ELR (cell line): ENCODE results near the gene SORCS2.
A peak's percentile ranks its signal among the peaks of the same experiment; 100 is the strongest.

Experiments used
- DNase-seq: peaks from one replicate; pipeline ENCODE4 v3.0.0-alpha.2; 2015; ENCODE audit warnings: low read depth

Gene SORCS2

DNA sequence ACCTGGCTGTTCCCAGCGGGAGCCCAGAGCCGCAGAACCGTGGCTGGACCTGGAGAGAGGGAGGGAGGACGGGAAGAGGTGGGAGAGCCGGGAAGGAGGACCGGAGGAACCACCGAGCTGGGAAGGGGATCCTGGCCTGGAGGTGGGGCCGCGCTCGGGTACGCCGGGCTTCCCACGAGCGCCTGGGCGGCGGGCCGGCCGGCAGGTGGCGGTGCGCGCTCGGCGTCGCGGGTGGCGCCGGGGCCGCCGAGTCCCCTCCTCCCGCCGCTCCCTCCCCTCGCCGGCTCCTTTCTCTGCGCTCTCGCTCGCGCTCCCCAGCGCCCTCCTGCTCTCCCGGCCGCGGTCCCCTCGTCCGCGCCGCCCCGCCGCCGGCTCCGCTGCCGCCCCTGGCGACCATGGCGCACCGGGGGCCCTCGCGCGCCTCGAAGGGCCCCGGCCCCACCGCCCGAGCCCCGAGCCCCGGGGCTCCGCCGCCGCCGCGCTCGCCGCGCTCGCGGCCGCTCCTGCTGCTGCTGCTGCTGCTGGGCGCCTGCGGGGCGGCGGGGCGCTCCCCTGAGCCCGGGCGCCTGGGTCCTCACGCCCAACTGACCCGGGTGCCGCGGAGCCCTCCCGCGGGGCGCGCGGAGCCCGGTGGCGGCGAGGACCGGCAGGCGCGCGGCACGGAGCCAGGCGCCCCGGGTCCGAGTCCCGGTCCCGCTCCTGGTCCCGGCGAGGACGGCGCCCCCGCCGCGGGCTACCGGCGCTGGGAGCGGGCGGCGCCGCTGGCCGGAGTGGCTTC lies at the start of gene SORCS2:
Gene SORCS2, plus strand, starts transcription at position 287 of the 778 bp plus-strand sequence.
- DNase-seq, result peak; percentile 75

DNA sequence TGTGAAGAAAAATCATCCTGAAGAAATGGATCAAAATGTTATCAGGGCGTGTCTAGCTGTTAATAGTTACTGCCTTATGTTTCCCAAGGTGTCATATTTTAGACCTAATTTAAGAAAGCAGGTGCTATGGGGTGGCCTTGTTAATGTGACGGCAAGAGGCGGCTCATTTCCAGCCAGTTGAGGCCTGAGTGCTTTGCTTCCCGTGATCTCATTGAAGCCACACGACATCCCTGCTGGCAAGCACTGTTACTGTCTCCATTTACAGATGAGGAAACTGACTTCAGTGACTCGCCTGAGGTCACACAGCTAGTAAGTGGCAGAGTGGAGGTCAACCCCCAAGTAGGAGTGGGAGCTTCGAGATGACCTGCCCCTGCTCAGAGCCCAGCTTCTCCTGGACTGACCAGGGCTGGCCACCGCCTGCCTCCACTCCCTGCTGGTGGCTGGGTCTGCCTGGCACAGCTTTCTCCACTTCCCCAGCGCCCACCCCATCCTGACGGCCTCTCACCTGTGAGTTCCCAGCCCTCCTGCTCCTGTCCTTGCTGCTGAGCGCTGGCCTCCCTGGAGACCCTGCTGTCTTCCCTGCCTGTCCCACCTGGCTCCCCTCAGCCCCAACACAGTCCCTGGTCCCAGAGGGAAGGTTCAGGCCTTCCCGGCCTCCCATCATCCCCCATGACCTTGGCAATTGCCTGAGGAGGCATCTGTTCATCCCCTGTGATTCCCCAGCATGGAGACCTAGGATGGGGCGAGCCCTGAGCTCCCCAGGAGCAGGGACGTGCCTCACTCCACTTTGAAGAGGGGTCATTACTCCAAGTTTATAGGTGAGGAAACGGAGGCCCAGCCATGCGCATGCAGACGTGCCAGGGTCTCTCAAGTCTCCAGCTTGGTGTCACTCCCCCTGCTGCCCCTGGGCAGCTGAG lies 47.7 kb upstream of the SORCS2 start:
- peak; percentile 22 for DNase-seq

- no peak for DNase-seq
Measured at GRCh38 chr4:7145291-7145934, 46.9 kb upstream of the SORCS2 start.

- no peak for DNase-seq
Measured at GRCh38 chr4:7146059-7146785, 46.1 kb upstream of the SORCS2 start.

GRCh38 chr4:7146786-7147115 lies 45.6 kb upstream of the SORCS2 start:
- DNase-seq, result no peak

- DNase-seq, result no peak
Measured at GRCh38 chr4:7147261-7147660, 45.1 kb upstream of the SORCS2 start.

DNA sequence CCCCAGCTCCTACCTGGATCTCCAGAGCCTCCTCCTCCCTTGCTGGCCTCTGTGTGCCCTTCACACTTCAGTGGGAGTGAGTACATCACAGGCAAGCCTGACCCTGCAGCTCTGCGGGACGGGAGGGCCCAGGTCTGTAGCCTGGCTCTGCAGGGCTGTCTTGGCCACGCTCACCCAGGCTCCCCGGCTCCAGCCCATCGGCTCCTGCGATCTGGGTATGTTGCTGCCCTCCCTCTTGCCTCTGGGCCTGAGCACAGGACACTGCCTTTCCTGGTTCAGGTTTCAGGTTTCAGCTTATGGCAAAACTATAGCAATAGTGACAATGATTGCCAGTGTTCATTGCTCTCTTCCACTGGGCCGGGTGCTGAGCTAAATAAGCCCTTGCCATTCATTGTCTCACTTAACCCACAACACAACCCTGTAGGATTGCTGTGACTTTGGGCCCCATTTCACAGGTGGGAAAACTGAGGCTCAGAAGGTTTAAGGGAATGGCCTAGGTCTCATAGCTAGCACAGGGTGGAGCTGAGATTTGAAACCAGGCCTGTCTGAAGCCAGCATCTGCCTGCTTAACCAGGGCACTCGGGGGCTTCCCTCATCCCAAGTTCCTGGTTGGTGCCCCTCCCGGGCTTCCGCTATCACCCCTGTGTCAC lies 44.6 kb upstream of the SORCS2 start:
- DNase-seq, result no peak

DNA sequence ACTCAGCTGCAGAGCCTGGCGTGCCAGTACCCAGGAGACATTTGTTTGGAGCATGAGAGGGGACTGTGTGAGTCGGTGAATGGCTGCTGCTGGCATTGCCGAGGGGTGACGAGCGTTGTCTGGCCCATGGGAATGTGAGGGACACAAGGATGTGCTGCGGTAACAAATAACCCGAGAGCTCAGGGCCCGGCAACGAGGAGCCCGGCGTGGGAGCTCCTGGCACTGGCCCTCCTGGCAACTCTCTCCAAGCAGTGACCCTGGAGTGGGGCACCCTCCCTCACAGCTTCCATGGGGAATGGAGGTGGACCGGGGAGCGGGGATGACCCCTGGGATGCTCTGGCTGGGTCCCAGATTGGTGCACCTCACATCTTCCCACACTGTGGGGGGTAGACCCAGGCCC lies 44.0 kb upstream of the SORCS2 start:
- no peak for DNase-seq

GRCh38 chr4:7150036-7150635 lies 42.2 kb upstream of the SORCS2 start:
- no peak for DNase-seq

- peak; percentile 18 for DNase-seq
Measured at GRCh38 chr4:7151668-7152227, 40.6 kb upstream of the SORCS2 start.

DNA sequence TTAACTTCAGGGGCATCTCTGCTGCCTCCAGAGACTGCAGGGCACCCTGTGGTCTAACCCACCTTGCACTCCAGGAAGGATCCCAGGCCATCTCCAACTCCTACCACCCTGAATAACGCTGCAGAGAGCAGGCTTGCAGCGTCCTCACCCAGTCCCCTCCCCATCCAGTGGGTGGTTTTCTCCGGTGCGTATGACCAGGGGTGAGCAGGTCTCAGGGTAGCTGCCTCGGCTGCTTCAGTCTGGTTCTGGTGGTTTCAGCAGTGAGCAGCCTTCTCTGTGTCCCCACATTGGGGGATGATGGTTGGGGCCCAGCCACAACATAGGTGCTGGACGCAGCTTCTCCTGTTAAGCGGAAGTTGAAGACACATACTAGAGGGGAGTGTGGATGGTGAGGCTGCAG lies 38.6 kb upstream of the SORCS2 start:
- no peak for DNase-seq

DNA sequence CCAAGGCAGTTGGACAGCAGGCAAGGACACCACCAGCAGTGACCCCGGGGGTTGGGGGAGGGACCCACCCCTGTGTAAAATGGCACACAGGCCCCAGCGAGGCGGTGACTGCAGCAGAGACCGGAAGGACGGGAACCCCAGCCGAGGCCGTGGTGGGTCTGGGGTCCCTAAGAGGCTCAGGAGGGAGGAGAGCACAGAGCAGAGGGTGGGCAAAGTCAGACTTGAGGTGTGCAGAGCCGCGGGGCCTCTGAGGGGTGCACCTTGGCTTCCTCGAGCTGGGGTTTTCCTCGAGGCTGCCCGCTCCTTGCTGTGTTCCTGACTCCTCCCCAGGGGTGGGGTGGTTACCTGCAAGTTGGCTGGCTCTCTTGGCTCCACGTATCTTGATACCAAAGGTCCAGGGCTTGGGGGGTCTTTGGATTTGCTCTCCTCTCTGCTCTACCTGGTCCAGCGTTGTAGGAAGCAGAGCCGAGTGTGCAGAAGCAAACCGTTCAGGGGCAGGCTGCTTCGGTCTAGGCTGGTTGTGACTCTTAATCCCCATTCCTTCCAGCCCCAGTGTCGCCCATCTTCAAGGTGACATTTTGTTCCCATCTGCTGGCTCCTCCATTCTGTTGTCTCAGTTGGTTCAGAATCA lies 37.9 kb upstream of the SORCS2 start:
- no peak for DNase-seq

DNA sequence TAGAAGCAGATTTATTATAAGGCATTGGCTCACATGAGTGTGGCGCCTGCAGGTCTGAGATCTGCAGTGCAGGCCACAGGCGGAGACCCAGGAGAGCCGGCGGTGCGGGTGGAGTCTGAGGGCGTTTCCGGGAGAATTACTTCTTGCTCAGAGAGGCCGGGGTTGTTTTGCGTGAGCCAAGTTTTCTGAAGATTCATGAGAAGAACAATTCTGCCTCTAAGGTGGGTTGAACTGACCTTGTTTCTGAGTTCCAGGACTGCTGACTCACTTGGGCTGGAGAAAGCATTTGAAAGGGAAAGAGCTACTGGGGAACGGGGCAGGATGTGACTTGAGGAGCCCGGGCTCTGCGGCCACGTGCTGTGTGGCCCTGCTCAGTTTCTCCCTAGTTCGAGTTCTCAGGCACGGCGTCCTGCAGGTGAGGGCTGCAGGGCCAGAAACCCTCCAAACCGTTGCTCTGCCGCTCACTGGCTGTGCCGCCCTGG lies 36.7 kb upstream of the SORCS2 start:
- DNase-seq, result peak; percentile 29

DNA sequence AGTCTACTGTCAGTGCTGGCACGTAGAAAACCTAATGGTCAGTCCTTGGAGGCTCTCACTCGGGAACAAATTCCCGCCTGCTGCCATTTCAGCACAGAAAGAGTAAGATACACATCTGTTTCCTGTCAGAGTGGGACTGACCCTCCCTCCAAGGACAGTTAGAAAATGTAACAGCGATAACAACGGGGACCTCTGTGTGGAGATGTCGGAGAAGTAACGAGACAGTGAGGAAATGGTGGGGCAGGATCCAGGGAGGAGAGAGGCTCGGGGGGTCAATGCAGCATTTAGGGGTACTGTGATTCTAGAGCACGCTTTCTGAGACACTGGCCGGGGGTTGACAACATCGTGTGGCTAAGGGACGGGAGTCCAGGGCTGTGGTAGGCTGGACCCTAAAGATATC lies 36.0 kb upstream of the SORCS2 start:
- DNase-seq, result no peak

- peak; percentile 30 for DNase-seq
Measured at GRCh38 chr4:7156761-7157488, 35.4 kb upstream of the SORCS2 start.

DNA sequence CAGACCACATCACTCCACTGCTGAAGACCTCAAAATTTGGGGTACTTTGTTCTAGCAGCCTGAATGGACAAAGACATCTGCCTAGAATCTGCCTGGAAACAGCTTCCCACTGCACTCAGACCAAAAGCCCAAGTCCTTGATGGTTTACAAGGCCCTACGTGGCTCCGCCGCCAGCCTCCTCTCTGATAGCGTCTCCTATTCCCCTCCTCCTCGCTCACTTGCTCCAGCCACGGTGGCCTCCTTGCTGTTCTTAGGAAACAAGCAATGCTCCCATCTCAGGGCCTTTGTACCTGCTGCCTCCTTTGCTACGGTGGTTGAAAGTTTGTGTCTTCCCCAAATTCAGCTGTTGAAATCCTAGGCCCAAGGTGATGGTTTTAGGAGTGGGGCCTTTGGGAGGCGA lies 34.7 kb upstream of the SORCS2 start:
- DNase-seq, result no peak

- DNase-seq, result no peak
Measured at GRCh38 chr4:7158081-7158750, 34.1 kb upstream of the SORCS2 start.

DNA sequence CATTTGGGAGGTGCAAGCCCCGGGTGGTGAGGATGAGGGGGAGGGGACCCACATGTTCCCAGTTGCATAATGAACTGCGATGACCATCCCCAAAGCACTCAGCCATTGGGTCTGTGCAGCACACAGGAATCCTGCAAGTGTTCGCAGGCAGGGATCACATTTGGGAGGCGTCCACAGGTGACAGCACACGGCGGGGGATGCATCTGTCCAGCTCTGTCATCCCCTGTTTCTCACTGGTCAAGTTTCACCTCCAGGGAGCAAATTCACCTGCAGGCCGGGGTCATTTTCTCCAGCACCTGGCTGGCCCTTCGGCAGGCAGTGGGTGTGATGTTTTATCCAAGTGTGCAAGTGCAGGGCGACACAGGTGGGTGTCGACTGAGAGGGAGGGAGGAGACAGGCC lies 33.3 kb upstream of the SORCS2 start:
- no peak for DNase-seq

GRCh38 chr4:7159923-7160322 lies 32.4 kb upstream of the SORCS2 start:
- no peak for DNase-seq
